Transverse colon (tissue), 3 donors: ENCODE measurements around the gene CTBP1.

Source experiments
- CTCF ChIP-seq, 5 experiments: fragments of 200-600 bp in 3 of 5; fragments of 450-650 bp in 2 of 5; sonication (generic) in 3 of 5; IDR thresholded peaks; 1 replicate in 2 of 5; 2 replicates in 3 of 5; pipeline ENCODE4 v1.5.1; 2016 to 2017; ENCODE audit warnings: antibody characterized with exemption in 5 of 5, inconsistent platforms in 3 of 5, mild to moderate bottlenecking in 2 of 5, moderate library complexity in 1 of 5
- EP300 ChIP-seq: sonication (generic); formaldehyde crosslinking; IDR thresholded peaks from one replicate; pipeline ENCODE4 v1.6.1; 2017; ENCODE audit warnings: antibody characterized with exemption, low read depth
- POLR2A ChIP-seq: fragments of 450-650 bp; IDR thresholded peaks from one replicate; pipeline ENCODE4 v1.6.1; 2016; ENCODE audit warnings: antibody characterized with exemption, mild to moderate bottlenecking, moderate library complexity

- TF ChIP-seq CTCF (IDR thresholded peaks at IDR 0.05) = no peak
- TF ChIP-seq EP300 = no peak
- TF ChIP-seq POLR2A = no peak
These were observed 22.3 kb downstream of the CTBP1 start for GRCh38 chr4:1226598-1226997.
